Measurements from ENCODE around the gene FAM236B. TPM values are rescaled to one million over a fixed set of nuclear protein-coding genes. Genes with fewer than 3 reads are reported as not detected.
"Not testable (repeated sequence)": the region's sequence is repeated elsewhere in the genome, so short reads cannot be mapped to it uniquely, and the experiment has no call there.

Gene FAM236B
- not detected for total RNA-seq

- H3K9ac ChIP-seq (ENCODE audit: low read depth in 1 of 3, low read length in 3 of 3); H3K9me3 ChIP-seq (ENCODE audit: control insufficient read depth in 3 of 3, low read length in 3 of 3); H3K4me1 ChIP-seq (ENCODE audit: control insufficient read depth in 3 of 3, insufficient read depth in 3 of 3, low read length in 3 of 3); H3K4me3 ChIP-seq (ENCODE audit: low read length in 3 of 3); H3K36me3 ChIP-seq (ENCODE audit: control insufficient read depth in 3 of 3, insufficient read depth in 3 of 3, low read length in 3 of 3); H3K27ac ChIP-seq (ENCODE audit: low read depth, low read length); H3K27me3 ChIP-seq (ENCODE audit: control insufficient read depth in 3 of 3, insufficient read depth in 3 of 3, low read length in 3 of 3): not testable (repeated sequence)
Observed at GRCh38 chrX:72782560-72782959, at the start of gene FAM236B. TSS of gene FAM236B (minus strand) at chrX:72782660. CDS start at chrX:72782560, 100 bp downstream.

- H3K4me3 ChIP-seq (ENCODE audit: low read length in 3 of 3); H3K27ac ChIP-seq (ENCODE audit: low read depth, low read length); H3K27me3 ChIP-seq (ENCODE audit: control insufficient read depth in 3 of 3, insufficient read depth in 3 of 3, low read length in 3 of 3); H3K9ac ChIP-seq (ENCODE audit: low read depth in 1 of 3, low read length in 3 of 3); H3K9me3 ChIP-seq (ENCODE audit: control insufficient read depth in 3 of 3, low read length in 3 of 3); H3K36me3 ChIP-seq (ENCODE audit: control insufficient read depth in 3 of 3, insufficient read depth in 3 of 3, low read length in 3 of 3); H3K4me1 ChIP-seq (ENCODE audit: control insufficient read depth in 3 of 3, insufficient read depth in 3 of 3, low read length in 3 of 3): not testable (repeated sequence)
Observed at GRCh38 chrX:72830701-72831100, 48.2 kb upstream of the FAM236B start.

- H3K4me3 ChIP-seq (ENCODE audit: low read length in 3 of 3); H3K9me3 ChIP-seq (ENCODE audit: control insufficient read depth in 3 of 3, low read length in 3 of 3); H3K27me3 ChIP-seq (ENCODE audit: control insufficient read depth in 3 of 3, insufficient read depth in 3 of 3, low read length in 3 of 3); H3K27ac ChIP-seq (ENCODE audit: low read depth, low read length); H3K4me1 ChIP-seq (ENCODE audit: control insufficient read depth in 3 of 3, insufficient read depth in 3 of 3, low read length in 3 of 3); H3K9ac ChIP-seq (ENCODE audit: low read depth in 1 of 3, low read length in 3 of 3); H3K36me3 ChIP-seq (ENCODE audit: control insufficient read depth in 3 of 3, insufficient read depth in 3 of 3, low read length in 3 of 3): not testable (repeated sequence)
Observed at GRCh38 chrX:72808110-72808509, 25.6 kb upstream of the FAM236B start, which contains the start of gene FAM236D. TSS of gene FAM236D (minus strand) at chrX:72808210. CDS start at chrX:72808110, 100 bp downstream.

GRCh38 chrX:72790390-72790789 lies 7.9 kb upstream of the FAM236B start:
- H3K4me3 ChIP-seq (ENCODE audit: low read length in 3 of 3); H3K4me1 ChIP-seq (ENCODE audit: control insufficient read depth in 3 of 3, insufficient read depth in 3 of 3, low read length in 3 of 3); H3K9me3 ChIP-seq (ENCODE audit: control insufficient read depth in 3 of 3, low read length in 3 of 3); H3K27me3 ChIP-seq (ENCODE audit: control insufficient read depth in 3 of 3, insufficient read depth in 3 of 3, low read length in 3 of 3); H3K27ac ChIP-seq (ENCODE audit: low read depth, low read length); H3K36me3 ChIP-seq (ENCODE audit: control insufficient read depth in 3 of 3, insufficient read depth in 3 of 3, low read length in 3 of 3); H3K9ac ChIP-seq (ENCODE audit: low read depth in 1 of 3, low read length in 3 of 3): not testable (repeated sequence)

- H3K9me3 ChIP-seq (ENCODE audit: control insufficient read depth in 3 of 3, low read length in 3 of 3); H3K9ac ChIP-seq (ENCODE audit: low read depth in 1 of 3, low read length in 3 of 3); H3K4me3 ChIP-seq (ENCODE audit: low read length in 3 of 3); H3K27ac ChIP-seq (ENCODE audit: low read depth, low read length); H3K36me3 ChIP-seq (ENCODE audit: control insufficient read depth in 3 of 3, insufficient read depth in 3 of 3, low read length in 3 of 3); H3K27me3 ChIP-seq (ENCODE audit: control insufficient read depth in 3 of 3, insufficient read depth in 3 of 3, low read length in 3 of 3); H3K4me1 ChIP-seq (ENCODE audit: control insufficient read depth in 3 of 3, insufficient read depth in 3 of 3, low read length in 3 of 3): not testable (repeated sequence)
Observed at GRCh38 chrX:72788142-72788541, 5.7 kb upstream of the FAM236B start.

GRCh38 chrX:72783964-72784363 lies 1.5 kb upstream of the FAM236B start:
- not testable (repeated sequence) for H3K9me3 ChIP-seq (ENCODE audit: control insufficient read depth in 3 of 3, low read length in 3 of 3); H3K4me1 ChIP-seq (ENCODE audit: control insufficient read depth in 3 of 3, insufficient read depth in 3 of 3, low read length in 3 of 3); H3K9ac ChIP-seq (ENCODE audit: low read depth in 1 of 3, low read length in 3 of 3); H3K4me3 ChIP-seq (ENCODE audit: low read length in 3 of 3); H3K27ac ChIP-seq (ENCODE audit: low read depth, low read length); H3K36me3 ChIP-seq (ENCODE audit: control insufficient read depth in 3 of 3, insufficient read depth in 3 of 3, low read length in 3 of 3); H3K27me3 ChIP-seq (ENCODE audit: control insufficient read depth in 3 of 3, insufficient read depth in 3 of 3, low read length in 3 of 3)

GRCh38 chrX:72783365-72783936 lies 991 bp upstream of the FAM236B start:
- not testable (repeated sequence) for H3K27me3 ChIP-seq (ENCODE audit: control insufficient read depth in 3 of 3, insufficient read depth in 3 of 3, low read length in 3 of 3); H3K9ac ChIP-seq (ENCODE audit: low read depth in 1 of 3, low read length in 3 of 3); H3K4me3 ChIP-seq (ENCODE audit: low read length in 3 of 3); H3K9me3 ChIP-seq (ENCODE audit: control insufficient read depth in 3 of 3, low read length in 3 of 3); H3K4me1 ChIP-seq (ENCODE audit: control insufficient read depth in 3 of 3, insufficient read depth in 3 of 3, low read length in 3 of 3); H3K27ac ChIP-seq (ENCODE audit: low read depth, low read length); H3K36me3 ChIP-seq (ENCODE audit: control insufficient read depth in 3 of 3, insufficient read depth in 3 of 3, low read length in 3 of 3)

GRCh38 chrX:72778146-72778545 lies 4.3 kb downstream of the FAM236B start:
- not testable (repeated sequence) for H3K27ac ChIP-seq (ENCODE audit: low read depth, low read length); H3K9me3 ChIP-seq (ENCODE audit: control insufficient read depth in 3 of 3, low read length in 3 of 3); H3K27me3 ChIP-seq (ENCODE audit: control insufficient read depth in 3 of 3, insufficient read depth in 3 of 3, low read length in 3 of 3); H3K9ac ChIP-seq (ENCODE audit: low read depth in 1 of 3, low read length in 3 of 3); H3K36me3 ChIP-seq (ENCODE audit: control insufficient read depth in 3 of 3, insufficient read depth in 3 of 3, low read length in 3 of 3); H3K4me3 ChIP-seq (ENCODE audit: low read length in 3 of 3); H3K4me1 ChIP-seq (ENCODE audit: control insufficient read depth in 3 of 3, insufficient read depth in 3 of 3, low read length in 3 of 3)

GRCh38 chrX:72777467-72777790 lies 5.0 kb downstream of the FAM236B start:
- H3K4me3 ChIP-seq (ENCODE audit: low read length in 3 of 3); H3K9ac ChIP-seq (ENCODE audit: low read depth in 1 of 3, low read length in 3 of 3); H3K4me1 ChIP-seq (ENCODE audit: control insufficient read depth in 3 of 3, insufficient read depth in 3 of 3, low read length in 3 of 3); H3K9me3 ChIP-seq (ENCODE audit: control insufficient read depth in 3 of 3, low read length in 3 of 3); H3K27me3 ChIP-seq (ENCODE audit: control insufficient read depth in 3 of 3, insufficient read depth in 3 of 3, low read length in 3 of 3); H3K36me3 ChIP-seq (ENCODE audit: control insufficient read depth in 3 of 3, insufficient read depth in 3 of 3, low read length in 3 of 3); H3K27ac ChIP-seq (ENCODE audit: low read depth, low read length): not testable (repeated sequence)

- not testable (repeated sequence) for H3K4me1 ChIP-seq (ENCODE audit: control insufficient read depth in 3 of 3, insufficient read depth in 3 of 3, low read length in 3 of 3); H3K9me3 ChIP-seq (ENCODE audit: control insufficient read depth in 3 of 3, low read length in 3 of 3); H3K27me3 ChIP-seq (ENCODE audit: control insufficient read depth in 3 of 3, insufficient read depth in 3 of 3, low read length in 3 of 3); H3K4me3 ChIP-seq (ENCODE audit: low read length in 3 of 3); H3K27ac ChIP-seq (ENCODE audit: low read depth, low read length); H3K9ac ChIP-seq (ENCODE audit: low read depth in 1 of 3, low read length in 3 of 3); H3K36me3 ChIP-seq (ENCODE audit: control insufficient read depth in 3 of 3, insufficient read depth in 3 of 3, low read length in 3 of 3)
Observed at GRCh38 chrX:72776653-72777466, 5.6 kb downstream of the FAM236B start, which contains the start of gene DMRTC1B. TSS of gene DMRTC1B (plus strand) at chrX:72776890. CDS start at chrX:72845136, 68,246 bp downstream.

Measured in skeletal muscle tissue (tissue), 4 donors.